ENCODE results near the gene CPNE1. TPM values are rescaled to one million over a fixed set of nuclear protein-coding genes. Genes with fewer than 3 reads are reported as not detected.

CPNE1 gene
- total and polyA plus RNA-seq, 12 donors, result 63.9 to 464 (median 160) TPM

DNA sequence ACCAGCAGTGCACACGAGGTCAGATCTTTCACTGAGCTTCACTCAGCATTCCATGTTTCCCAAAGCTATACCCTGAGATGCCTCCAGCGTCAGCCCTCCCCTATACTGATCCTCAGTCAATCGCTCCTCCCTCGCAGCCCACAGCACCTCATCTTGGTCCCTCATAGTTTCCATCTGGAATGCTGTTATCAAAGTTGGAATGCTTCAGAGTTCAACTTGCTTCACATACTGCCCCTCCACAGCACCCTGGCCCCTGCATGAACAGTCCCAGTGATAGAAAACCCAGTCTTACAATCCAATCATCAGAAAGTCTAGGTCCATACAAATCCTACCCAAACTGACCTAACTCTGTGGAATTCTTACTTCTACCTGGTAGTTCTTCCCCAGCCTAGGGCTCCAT lies 29.0 kb downstream of the CPNE1 start:
- TF ChIP-seq POLR2A (IDR thresholded peaks at IDR 0.05), result no peak
- TF ChIP-seq, protein P1, sequence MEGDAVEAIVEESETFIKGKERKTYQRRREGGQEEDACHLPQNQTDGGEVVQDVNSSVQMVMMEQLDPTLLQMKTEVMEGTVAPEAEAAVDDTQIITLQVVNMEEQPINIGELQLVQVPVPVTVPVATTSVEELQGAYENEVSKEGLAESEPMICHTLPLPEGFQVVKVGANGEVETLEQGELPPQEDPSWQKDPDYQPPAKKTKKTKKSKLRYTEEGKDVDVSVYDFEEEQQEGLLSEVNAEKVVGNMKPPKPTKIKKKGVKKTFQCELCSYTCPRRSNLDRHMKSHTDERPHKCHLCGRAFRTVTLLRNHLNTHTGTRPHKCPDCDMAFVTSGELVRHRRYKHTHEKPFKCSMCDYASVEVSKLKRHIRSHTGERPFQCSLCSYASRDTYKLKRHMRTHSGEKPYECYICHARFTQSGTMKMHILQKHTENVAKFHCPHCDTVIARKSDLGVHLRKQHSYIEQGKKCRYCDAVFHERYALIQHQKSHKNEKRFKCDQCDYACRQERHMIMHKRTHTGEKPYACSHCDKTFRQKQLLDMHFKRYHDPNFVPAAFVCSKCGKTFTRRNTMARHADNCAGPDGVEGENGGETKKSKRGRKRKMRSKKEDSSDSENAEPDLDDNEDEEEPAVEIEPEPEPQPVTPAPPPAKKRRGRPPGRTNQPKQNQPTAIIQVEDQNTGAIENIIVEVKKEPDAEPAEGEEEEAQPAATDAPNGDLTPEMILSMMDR (IDR thresholded peaks at IDR 0.05), result no peak

DNA sequence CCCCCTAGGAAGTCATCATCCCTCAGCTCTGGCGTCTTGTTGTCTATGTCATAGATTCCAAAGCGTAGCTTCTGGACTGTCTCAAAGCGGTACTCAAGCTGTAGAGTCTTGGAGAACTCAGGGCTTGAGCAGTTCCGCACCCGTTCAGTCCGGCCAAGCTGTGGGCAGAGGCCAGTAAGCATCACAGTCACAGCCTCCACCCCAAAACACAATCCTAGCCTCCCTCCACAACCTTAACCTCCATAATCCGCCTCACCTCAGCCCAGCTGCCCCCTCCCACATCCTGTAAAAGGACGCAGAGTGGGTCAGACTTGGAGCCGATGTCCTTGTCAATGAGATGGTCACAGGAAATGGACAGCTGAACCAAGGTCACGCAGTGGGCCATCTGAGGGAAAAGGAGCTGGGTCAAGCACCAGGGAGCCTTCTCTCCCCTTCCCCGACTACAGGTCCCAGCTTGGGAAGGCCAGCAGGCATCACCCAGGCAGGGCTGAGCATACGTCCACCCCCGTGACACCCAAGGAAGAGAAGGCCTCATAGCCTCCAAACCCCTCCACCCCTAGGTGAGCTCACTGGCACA lies 32.1 kb downstream of the CPNE1 start:
- H3K4me1 ChIP-seq (replicated peaks in 1 of 2), result no peaks in the 10 kb centered on the region
- peaks cover 0 to 40% of the 10 kb centered on the region in 2 donors for H3K36me3 ChIP-seq (replicated peaks in 1 of 2)
- H3K27ac ChIP-seq, result no peak overlapping the region
- 84 to 92% (median 88%) methylated on average over 11 to 13 of the region's 13 CpGs for WGBS, 4 donors
- no peak for DNase-seq
- H3K4me3 ChIP-seq, result no peak overlapping the region
- no peak for TF ChIP-seq POLR2A (IDR thresholded peaks at IDR 0.05)
- TF ChIP-seq, protein P1 (IDR thresholded peaks at IDR 0.05), result no peak
- intact Hi-C loops (cut with DNase I), result no loop called here
- no peaks in the 10 kb centered on the region for H3K9me3 ChIP-seq (replicated peaks in 1 of 3)
- no peaks in the 10 kb centered on the region for H3K27me3 ChIP-seq

More for the DNA sequence above, 29.0 kb downstream of the CPNE1 start:
- intact Hi-C loops (cut with DNase I), result no loop called here
- no peaks in the 10 kb centered on the region for H3K4me1 ChIP-seq (replicated peaks in 1 of 2)
- H3K4me3 ChIP-seq, result no peak overlapping the region
- DNase-seq, result no peak
- no peaks in the 10 kb centered on the region for H3K9me3 ChIP-seq (replicated peaks in 1 of 3)
- H3K27me3 ChIP-seq, result no peaks in the 10 kb centered on the region
- peaks cover 0 to 16% of the 10 kb centered on the region in 2 donors for H3K36me3 ChIP-seq (replicated peaks in 1 of 2)
- no peak overlapping the region for H3K27ac ChIP-seq
- WGBS, 4 donors, result 70 to 95% (median 86%) methylated on average over 4 of the region's 4 CpGs

DNA sequence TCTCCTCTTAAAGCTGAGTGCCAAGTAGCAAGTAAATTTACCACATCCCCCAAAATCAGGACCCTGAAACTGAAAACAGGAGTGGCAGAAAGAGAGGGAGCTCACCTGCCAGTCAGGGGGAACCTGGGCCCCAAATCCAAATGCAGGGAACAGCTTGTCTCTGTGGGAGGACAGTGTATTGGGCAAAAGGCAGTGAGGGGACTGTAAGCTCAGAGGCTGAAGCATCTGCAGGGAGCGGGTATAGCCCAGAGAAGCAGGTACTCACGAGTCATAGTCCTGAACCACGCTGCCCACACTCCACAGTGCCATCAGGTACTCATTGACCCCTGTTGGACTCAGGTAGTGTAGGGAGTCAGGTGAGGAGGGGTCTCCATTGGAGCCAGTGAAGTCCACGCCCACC lies 34.1 kb downstream of the CPNE1 start:
- H3K27me3 ChIP-seq, result no peaks in the 10 kb centered on the region
- peak in 1 of 7 donors; percentile 45 for DNase-seq
- intact Hi-C loops (cut with DNase I), result no loop called here
- H3K4me3 ChIP-seq, result no peak overlapping the region
- TF ChIP-seq, protein P1 (IDR thresholded peaks at IDR 0.05), result no peak
- no peak for TF ChIP-seq POLR2A (IDR thresholded peaks at IDR 0.05)
- peaks cover 0 to 58% of the 10 kb centered on the region in 2 donors for H3K36me3 ChIP-seq (replicated peaks in 1 of 2)
- H3K4me1 ChIP-seq (replicated peaks in 1 of 2), result no peaks in the 10 kb centered on the region
- WGBS, 4 donors, result 90 to 98% (median 94%) methylated on average over 3 to 4 of the region's 4 CpGs
- no peaks in the 10 kb centered on the region for H3K9me3 ChIP-seq (replicated peaks in 1 of 3)
- no peak overlapping the region for H3K27ac ChIP-seq

DNA sequence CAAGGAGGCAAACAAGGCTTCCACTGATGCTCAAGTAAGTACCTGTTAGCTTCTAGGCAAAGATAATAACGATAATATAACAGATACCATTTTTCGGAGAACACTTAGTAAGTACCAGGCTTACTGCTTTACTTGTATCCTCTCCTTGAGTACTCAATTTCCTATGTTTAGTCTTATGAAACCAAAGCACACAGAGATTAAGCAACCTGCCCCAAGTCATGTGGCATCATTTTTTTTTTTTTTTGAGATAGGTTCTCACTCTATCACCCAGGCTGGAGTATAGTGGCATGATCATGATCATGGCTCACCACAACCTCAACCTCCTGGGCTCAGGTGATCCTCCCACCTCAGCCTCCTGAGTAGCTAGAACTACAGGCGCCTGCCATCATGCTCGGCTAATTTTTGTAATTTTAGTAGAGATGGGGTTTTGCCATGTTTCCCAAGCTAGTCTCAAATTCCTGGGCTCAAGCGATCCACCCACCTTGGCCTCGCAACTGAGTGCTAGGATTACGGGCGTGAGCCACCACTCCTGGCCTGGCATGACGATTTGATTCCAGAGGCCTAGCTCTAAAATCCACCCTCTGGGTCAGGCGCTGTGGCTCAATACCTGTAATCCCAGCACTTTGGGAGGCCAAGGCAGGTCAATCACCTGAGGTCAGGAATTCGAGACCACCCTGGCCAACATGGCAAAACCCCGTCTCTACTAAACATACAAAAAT lies 35.1 kb downstream of the CPNE1 start:
- intact Hi-C loops (cut with DNase I), result no loop called here
- no peaks in the 10 kb centered on the region for H3K4me1 ChIP-seq (replicated peaks in 1 of 2)
- TF ChIP-seq, protein P1 (IDR thresholded peaks at IDR 0.05), result no peak
- TF ChIP-seq POLR2A (IDR thresholded peaks at IDR 0.05), result no peak
- WGBS, 4 donors, result 89 to 93% (median 93%) methylated on average over 10 to 12 of the region's 12 CpGs
- no peaks in the 10 kb centered on the region for H3K9me3 ChIP-seq (replicated peaks in 1 of 3)
- no peak overlapping the region for H3K4me3 ChIP-seq
- no peaks in the 10 kb centered on the region for H3K27me3 ChIP-seq
- no peak overlapping the region for H3K27ac ChIP-seq
- peak in 2 of 7 donors; percentile 20 to 42 for DNase-seq
- H3K36me3 ChIP-seq (replicated peaks in 1 of 2), result peaks cover 0 to 64% of the 10 kb centered on the region in 2 donors
